ENCODE measurements around the gene LGI4.

The LGI4 gene

DNA sequence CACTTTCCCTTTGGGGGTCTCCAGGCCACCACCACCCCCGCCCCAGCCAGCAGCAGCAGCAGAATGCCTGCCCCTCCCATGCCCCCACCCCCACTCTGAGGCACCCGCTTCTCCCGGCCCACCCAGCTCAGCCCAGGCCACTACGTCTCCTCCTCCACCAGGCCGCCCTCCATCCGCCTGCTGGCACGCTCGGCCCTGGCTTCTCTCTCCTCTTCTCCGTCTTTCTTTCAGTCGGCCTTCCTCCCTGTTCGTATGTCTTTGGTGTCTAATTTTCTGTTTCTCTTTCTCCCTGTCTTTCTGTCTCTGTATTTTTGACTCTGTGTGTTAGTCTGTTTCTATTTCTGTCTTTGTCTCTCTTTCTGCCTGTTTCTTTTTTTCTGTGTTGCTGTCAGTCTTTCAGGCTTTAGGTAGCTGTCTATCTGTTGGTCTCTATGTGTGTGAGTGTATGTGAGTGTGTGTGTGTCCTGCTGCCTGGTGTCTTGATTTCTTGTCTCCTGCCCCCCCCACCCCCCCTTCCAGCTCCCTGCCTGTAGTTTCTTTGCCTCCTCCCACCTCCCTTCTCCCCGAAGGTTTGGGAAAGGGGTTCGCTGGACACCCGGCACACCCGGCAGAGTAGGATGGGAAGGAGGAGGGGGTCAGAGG, at the start of gene LGI4:
Gene LGI4, minus strand, starts transcription at position 459 of the 642 bp plus-strand sequence. Its CDS starts 379 bp downstream, at position 80.
- DNase-seq (ENCODE audit: low read depth in 1 of 2, low spot score in 1 of 2) = no peak

- DNase-seq (ENCODE audit: low read depth in 1 of 2, low spot score in 1 of 2) = no peak
Measured at GRCh38 chr19:35184267-35184666, 49.4 kb upstream of the LGI4 start.

GRCh38 chr19:35181387-35181786, 46.5 kb upstream of the LGI4 start:
- no peak for DNase-seq (ENCODE audit: low read depth in 1 of 2, low spot score in 1 of 2)

DNA sequence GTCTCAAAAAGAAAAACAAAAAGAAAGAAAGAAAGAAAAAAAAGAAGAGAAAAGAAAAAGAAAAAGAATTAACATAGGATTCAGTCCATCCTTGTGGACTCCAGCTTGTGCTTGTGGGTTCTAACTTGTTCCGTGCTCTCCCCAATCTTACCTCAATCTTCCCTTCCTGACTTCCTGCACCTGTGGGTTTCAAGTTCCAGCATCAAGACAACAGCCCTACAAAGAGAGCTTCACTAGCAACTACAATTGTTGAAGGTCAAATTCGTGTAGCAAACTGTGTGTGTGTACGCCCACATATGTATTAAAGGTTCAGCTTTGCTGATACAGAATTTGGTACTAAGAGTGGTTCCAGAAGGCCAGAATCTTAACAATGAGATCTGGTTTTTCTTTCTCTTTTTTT, 45.0 kb upstream of the LGI4 start:
- DNase-seq (ENCODE audit: low read depth in 1 of 2, low spot score in 1 of 2) = no peak

- no peak for DNase-seq (ENCODE audit: low read depth in 1 of 2, low spot score in 1 of 2)
Measured at GRCh38 chr19:35178701-35179100, 43.8 kb upstream of the LGI4 start.

- no peak for DNase-seq (ENCODE audit: low read depth in 1 of 2, low spot score in 1 of 2)
Measured at GRCh38 chr19:35177377-35178274, 42.8 kb upstream of the LGI4 start.

- DNase-seq (ENCODE audit: low read depth in 1 of 2, low spot score in 1 of 2) = no peak
Measured at GRCh38 chr19:35176181-35176570, 41.3 kb upstream of the LGI4 start.

- DNase-seq (ENCODE audit: low read depth in 1 of 2, low spot score in 1 of 2) = no peak
Measured at GRCh38 chr19:35174226-35174625, 39.4 kb upstream of the LGI4 start.

- DNase-seq (ENCODE audit: low read depth in 1 of 2, low spot score in 1 of 2) = no peak
Measured at GRCh38 chr19:35171730-35172129, 36.9 kb upstream of the LGI4 start.

- DNase-seq (ENCODE audit: low read depth in 1 of 2, low spot score in 1 of 2) = no peak
Measured at GRCh38 chr19:35170359-35171061, 35.7 kb upstream of the LGI4 start.

DNA sequence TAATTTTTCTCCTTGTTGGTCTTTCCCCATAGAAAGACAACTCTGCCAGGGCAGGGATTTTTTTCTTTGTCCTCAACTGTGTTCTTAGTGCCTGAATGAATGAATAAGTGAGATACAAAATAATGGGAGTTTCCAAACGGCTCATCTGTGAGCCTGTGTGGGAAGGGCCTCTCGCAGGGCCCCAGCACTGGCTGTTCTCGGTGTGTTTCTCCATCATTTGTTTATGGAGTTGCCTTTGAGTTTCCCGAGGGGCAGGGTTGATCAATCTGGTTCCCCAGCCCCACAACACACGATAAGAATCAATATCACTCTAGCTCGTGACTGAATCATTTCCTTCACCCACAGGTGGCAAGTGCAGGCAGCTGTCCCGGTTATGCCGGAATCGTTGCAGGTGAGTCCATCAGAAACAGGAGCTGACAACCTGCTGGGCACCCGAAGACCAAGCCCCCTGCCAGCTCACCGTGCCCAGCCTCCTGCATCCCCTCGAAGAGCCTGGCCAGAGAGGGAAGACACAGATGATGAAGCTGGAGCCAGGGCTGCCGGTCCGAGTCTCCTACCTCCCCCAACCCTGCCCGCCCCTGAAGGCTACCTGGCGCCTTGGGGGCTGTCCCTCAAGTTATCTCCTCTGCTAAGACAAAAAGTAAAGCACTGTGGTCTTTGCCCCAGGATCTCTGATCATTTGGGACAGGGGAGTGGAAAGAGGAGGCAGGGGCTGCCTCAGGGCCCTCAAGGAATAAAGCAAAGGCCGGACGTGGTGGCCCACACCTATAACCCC, 34.5 kb upstream of the LGI4 start:
- DNase-seq (ENCODE audit: low read depth in 1 of 2, low spot score in 1 of 2) = no peak

GRCh38 chr19:35168196-35168595, 33.3 kb upstream of the LGI4 start:
- DNase-seq (ENCODE audit: low read depth in 1 of 2, low spot score in 1 of 2) = no peak

DNA sequence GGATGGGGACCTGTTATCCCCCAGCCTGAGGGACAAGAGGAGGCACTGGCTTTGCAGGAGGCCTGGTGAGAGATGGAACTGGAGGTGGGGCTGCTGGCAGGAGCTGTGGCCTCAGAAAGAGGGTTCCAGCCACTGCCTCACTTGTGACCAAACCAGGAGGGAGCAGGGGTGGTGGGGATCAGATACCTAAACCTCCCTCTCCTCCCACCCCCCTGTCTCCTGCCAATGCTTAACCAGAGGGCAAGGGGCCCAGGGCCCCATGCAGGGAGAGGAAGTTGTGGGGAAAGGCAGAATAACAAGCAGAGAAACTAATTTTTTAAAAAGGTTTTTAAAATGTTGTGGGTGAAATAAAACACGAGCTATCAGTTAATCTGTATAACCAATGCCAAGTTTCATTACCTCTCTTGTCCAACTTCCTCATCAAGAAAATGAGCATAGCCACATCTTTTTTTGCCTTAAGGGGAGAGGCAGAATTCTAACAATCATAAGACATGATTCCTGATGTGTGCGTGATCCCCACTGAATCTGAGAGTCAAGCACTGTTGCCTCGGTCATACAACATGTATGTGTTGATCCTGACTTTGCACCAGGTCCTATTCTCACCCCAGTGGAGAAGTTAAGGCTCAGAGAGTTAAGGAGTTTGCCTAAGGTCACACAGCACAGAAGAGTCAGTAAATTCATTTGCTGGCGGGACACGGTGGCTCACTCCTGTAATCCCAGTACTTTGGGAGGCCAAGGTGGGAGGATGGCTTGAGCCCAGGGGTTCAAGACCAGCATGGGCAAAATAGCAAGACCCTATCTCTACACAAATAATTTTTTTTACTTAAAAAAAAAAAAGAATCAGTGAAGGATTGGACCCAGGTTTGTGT, 32.6 kb upstream of the LGI4 start:
- no peak for DNase-seq (ENCODE audit: low read depth in 1 of 2, low spot score in 1 of 2)

GRCh38 chr19:35166100-35167063, 31.5 kb upstream of the LGI4 start:
- DNase-seq (ENCODE audit: low read depth in 1 of 2, low spot score in 1 of 2) = no peak

DNA sequence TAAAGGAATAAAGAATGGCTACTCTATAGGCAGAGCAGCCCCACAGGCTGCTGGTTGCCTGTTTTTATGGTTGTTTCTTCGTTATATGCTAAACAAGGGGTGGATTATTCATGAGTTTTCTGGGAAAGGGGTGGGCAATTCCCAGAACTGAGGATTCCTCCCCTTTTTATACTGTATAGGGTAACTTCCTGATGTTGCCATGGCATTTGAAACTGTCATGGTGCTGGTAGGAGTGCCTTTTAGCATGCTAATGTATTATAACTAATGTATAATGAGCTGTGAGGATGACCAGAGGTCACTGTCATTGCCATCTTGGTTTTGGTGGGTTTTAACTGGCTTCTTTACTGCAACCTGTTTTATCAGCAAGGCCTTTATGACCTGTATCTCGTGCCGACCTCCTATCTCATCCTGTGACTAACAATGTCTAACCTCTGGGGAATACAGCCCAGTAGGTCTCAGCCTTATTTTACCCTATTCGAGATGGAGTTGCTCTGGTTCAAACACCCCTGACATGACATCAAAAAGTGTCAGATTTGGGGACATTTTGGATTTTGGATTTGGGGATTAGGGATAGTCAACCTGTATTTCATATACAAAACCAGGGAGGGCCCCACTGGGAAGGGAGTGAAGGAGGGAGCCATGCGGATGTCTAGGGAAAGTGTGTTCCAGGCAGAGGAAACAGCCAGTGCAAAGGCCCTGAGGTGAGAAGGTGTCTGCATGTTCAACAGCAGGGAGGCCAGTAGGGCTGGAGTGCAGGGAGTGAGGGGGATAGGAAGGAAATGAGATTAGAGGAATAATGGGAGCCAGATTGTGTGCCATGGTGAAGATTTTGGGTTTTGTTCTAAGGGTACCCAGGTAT, 30.6 kb upstream of the LGI4 start:
- no peak for DNase-seq (ENCODE audit: low read depth in 1 of 2, low spot score in 1 of 2)

DNA sequence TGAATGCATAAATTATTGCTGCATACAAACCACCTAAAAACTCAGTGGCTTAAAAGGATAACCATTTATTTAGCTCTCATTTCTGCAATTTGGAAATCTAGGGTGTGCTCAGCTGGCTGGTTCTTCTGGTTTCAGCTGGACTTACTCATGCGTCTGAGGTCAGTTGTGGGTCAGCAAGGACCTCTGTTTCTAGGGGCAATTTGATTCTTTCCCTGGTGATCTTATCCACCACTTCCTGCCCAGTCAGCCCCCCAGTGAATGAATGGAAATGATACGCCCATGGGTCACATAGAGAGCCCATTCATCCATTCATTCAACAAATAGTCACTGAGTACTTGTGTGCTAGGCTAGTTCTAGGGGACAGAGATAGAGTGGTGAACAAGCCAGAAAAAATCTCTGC, 29.6 kb upstream of the LGI4 start:
- DNase-seq (ENCODE audit: low read depth in 1 of 2, low spot score in 1 of 2) = no peak

DNA sequence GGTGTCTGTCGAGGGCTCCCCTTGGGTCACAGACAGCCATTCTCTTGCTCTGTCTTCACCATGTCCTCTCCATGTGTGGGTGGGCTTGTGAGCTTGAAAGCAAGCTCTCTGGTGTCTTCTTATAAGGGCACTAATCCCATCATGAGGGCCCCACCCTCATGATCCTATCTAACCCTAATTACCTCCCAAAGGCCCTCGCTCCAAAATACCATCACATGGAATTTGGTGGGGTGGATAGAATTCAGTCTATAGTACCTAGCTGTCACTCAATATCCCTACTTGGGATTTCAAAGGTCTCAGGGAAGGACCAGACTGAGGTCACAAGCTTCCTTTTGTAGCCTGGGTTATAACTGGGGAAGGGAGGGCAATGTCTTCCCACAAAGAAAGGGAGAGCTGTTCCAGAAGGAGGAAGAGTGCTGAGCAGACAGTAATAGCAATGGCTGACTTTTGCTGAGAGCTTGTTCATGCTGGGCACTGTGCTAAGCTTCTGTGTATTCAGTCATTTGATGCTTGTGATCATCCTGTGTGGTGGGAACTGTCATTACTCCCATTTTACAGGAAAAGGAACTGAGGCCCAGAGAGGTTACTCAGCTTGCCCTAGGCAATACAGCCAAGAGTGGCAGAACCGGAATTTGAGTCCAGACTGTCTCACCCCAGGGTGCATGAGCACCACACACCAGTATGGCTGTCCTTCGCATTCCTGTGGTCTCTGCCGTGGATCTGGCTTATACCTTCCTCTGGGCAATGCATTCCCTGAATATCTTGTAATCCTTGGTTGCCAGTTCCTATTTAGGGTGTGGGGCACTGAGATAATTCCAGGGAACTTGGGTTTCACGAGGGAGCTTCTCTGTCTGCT, 27.8 kb upstream of the LGI4 start:
- no peak for DNase-seq (ENCODE audit: low read depth in 1 of 2, low spot score in 1 of 2)

Data from activated CD4-positive, alpha-beta T cell treated with anti-CD3 and anti-CD28 coated beads, Interleukin-2, amount 50 U/mL, for 24 hours (primary cell).